NCI-H2029 treated with DMSO at 0.1 percent for 48 hours (cell line): ENCODE results near the gene RAB5B.
A peak's percentile ranks its signal among the peaks of the same experiment; 100 is the strongest.
"Not testable (repeated sequence)": the region's sequence is repeated elsewhere in the genome, so short reads cannot be mapped to it uniquely, and the experiment has no call there.

Experiments used
- DNase-seq: peaks from one replicate; lab custom pipeline; 2025; lab: John Stamatoyannopoulos, UW

RAB5B gene

DNA sequence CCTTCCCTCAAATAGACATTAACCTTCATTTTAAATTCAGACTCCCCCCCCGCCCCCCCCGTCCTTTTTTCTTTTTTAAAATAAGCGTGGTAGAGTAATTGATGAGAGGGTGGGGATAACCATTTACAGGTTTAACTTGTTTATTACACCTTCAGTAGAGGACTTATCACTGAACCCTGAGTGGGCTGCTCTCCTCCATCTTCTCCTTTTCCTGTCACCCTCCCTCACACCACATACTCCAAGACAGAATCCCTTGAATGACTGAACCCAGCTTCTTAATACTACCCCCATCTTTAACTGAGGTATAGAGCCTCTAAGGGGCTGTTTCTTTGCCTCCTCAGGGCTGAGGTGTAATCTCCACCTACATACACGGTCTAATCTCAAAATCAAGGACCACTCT lies 43.3 kb downstream of the RAB5B start:
- DNase-seq: no peak

GRCh38 chr12:56018356-56018755 lies 44.5 kb downstream of the RAB5B start:
- no peak for DNase-seq

DNA sequence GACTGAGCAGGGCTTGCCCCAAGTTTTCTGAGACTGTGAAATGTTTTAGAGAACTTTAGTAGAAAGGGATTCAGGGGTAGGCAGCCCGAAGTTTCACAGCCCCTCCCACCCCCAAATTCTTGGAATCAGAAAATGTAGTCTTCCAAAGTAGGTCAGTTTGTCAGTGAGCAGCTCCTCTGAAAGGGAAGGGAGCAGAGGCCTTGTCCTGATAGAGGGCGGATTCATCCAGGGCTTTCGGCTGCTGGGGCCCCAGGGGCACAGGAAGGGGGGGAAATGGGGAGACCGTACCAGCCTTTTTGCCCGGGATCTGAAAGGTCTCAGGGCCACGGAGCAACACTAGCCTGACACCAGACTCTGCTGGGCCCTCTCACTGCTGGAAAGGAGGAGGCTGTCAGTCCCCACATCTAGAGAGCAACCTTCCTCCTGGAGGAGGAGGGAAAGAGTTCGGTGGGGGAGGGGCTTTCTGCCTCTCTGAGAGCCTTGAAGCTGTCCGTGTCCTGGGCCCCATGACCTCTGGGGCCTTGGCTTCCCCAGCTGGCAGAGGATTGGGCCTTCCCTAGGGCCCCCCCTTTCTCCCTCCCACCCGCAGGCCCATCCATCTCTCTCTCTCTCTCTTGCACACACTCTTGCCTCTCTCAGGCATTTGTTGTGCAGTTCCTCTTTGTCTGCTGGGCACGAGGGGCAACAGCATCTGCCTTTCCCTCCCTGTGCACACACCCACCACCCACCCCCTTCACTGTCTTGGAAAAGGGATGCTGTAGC lies 46.7 kb downstream of the RAB5B start, which contains the start of gene IKZF4:
Gene IKZF4, plus strand, starts transcription at position 621 of the 762 bp plus-strand sequence. CDS start 451 bp downstream, outside the sequence.
- DNase-seq: no peak

GRCh38 chr12:56021889-56022497 lies 48.1 kb downstream of the RAB5B start:
- DNase-seq: no peak

- DNase-seq: no peak
Measured at GRCh38 chr12:56028511-56029165, 54.8 kb downstream of the RAB5B start.

DNA sequence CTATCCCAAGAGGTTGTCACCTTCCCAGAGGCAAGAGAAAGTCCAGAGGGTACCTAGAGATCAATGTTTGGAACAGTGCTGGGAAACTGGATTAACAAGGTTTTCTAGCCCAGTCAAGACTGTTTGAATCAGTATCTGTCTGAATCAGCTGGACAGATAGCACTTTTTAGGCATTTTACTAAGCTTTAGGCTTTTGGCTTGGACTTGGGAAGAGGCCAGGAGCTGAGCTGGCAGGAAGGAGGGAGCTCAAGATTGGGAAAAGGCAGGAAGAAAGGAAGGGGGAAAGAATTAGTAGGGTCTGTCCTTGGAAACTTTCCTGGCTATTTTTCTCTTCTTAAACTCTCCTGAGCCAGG lies 55.3 kb downstream of the RAB5B start:
- no peak for DNase-seq

- DNase-seq: peak; percentile 1
Measured at GRCh38 chr12:56029666-56030293, 55.9 kb downstream of the RAB5B start.

- DNase-seq: no peak
Measured at GRCh38 chr12:56031987-56032386, 58.1 kb downstream of the RAB5B start.

- no peak for DNase-seq
Measured at GRCh38 chr12:56034586-56035332, 60.9 kb downstream of the RAB5B start.

DNA sequence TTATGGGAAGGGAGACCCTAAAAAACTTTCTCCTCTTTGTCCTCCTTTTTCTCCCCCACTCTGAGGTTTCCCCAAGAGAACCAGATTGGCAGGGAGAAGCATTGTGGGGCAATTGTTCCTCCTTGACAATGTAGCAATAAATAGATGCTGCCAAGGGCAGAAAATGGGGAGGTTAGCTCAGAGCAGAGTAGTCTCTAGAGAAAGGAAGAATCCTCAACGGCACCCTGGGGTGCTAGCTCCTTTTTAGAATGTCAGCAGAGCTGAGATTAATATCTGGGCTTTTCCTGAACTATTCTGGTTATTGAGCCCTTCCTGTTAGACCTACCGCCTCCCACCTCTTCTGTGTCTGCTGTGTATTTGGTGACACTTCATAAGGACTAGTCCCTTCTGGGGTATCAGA lies 63.3 kb downstream of the RAB5B start:
- no peak for DNase-seq

DNA sequence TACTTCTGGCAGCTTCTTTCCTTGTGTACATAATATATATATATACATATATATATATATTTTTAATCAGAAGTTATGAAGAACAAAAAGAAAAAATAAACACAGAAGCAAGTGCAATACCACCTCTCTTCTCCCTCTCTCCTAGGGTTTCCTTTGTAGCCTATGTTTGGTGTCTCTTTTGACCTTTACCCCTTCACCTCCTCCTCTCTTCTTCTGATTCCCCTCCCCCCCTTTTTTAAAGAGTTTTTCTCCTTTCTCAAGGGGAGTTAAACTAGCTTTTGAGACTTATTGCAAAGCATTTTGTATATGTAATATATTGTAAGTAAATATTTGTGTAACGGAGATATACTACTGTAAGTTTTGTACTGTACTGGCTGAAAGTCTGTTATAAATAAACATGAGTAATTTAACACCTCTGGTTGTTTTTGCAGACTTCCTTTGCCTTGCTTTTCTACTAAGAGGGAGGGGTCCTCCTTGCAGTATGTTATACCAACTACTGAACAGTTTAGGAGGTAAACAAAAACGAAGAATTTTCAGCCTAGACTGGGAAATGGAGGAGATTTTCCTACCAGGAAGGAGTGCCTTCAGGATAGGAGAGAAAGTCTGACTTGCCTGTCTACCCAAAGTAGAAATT lies 64.3 kb downstream of the RAB5B start:
- no peak for DNase-seq

DNA sequence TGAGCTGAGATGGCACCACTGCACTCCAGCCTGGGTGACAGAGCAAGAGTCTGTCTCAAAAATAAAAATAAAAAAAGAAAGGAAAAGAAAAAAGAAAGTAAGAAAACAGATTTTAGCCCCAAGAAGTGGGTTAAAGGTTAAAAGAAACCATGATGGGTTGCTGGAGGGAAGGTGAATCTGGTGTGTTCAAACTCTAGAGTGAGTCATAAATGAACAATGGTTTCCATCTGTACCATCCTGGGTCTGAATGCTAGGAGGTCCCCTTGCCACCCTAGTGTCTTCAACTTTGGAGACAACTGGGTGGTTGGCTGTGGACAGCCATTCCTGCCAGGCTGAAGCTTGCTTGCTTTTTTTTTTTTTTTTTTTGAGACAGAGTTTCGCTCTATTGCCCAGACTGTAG lies 66.3 kb downstream of the RAB5B start:
- no peak for DNase-seq

GRCh38 chr12:56040963-56041551 lies 67.2 kb downstream of the RAB5B start:
- DNase-seq: no peak

GRCh38 chr12:56041552-56042429 lies 67.9 kb downstream of the RAB5B start, which contains the start of gene RPS26:
Gene RPS26, plus strand, starts transcription at chr12:56041918. Its CDS starts 249 bp downstream, at chr12:56042167.
- DNase-seq: peak; percentile 95

DNA sequence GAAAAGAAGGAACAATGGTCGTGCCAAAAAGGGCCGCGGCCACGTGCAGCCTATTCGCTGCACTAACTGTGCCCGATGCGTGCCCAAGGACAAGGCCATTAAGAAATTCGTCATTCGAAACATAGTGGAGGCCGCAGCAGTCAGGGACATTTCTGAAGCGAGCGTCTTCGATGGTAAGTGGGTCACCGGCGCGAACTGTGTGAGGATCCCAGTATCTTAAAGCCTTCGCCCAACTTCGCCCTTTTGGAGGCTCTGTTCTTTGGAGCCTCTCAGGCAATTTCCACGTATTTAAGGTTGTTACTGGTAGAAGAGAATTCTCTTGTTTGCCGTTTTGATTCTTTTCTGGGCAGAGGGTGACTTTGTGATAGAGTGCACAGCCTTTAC lies 68.5 kb downstream of the RAB5B start:
- DNase-seq: not testable (repeated sequence)

GRCh38 chr12:56042843-56043242 lies 69.0 kb downstream of the RAB5B start:
- DNase-seq: no peak
